ENCODE data around the gene HMX3. TPM values are rescaled to one million over a fixed set of nuclear protein-coding genes. Genes with fewer than 3 reads are reported as not detected.

HMX3 gene
- not detected for total RNA-seq
- polyA plus RNA-seq (ENCODE audit: insufficient read depth in 1 of 8, insufficient read length in 8 of 8, low replicate concordance in 1 of 8): not detected
- long read RNA-seq, donor 1: 0 reads
- long read RNA-seq, donor 2: 0 reads
- long read RNA-seq, donor 3: 0 reads
- long read RNA-seq, donor 4: 0 reads
- long read RNA-seq, donor 5: 0 reads
- long read RNA-seq, donor 6: 0 reads
- long read RNA-seq, donor 7: 0 reads
- long read RNA-seq, donor 8: 0 reads
- long read RNA-seq, donor 9: 0 reads
- long read RNA-seq, donor 10: 0 reads
- long read RNA-seq, donor 11: 0 reads

- under 1% methylated on average over 73 of the region's 76 CpGs for whole genome bisulfite sequencing (ENCODE audit: insufficient coverage)
- Histone ChIP-seq H3K36me3 (ENCODE audit: control insufficient read depth, insufficient read depth, low read length) (no peaks in the 10 kb centered on the region), H3K27me3 (ENCODE audit: control insufficient read depth, insufficient read depth, low read length) (peaks cover 93% of the 10 kb centered on the region), H3K27ac (ENCODE audit: low read length) (no peak within 1 kb of the TSS), H3K9me3 (replicated peaks; ENCODE audit: control insufficient read depth, low read depth, low read length) (no peaks in the 10 kb centered on the region), H3K4me3 (ENCODE audit: low read length) (peak within 1 kb of the TSS; percentile 15), H3K4me1 (ENCODE audit: control insufficient read depth, insufficient read depth, low read length) (peaks cover 41% of the 10 kb centered on the region)
- no peak for DNase-seq
These were observed at the start of gene HMX3 for GRCh38 chr10:123135415-123136141. Gene HMX3 (plus strand): TSS chr10:123135970. CDS start chr10:123136051, 81 bp downstream.

- no peaks in the 10 kb centered on the region for H3K36me3 ChIP-seq (ENCODE audit: control insufficient read depth, insufficient read depth, low read length)
- no peaks in the 10 kb centered on the region for H3K4me1 ChIP-seq (ENCODE audit: control insufficient read depth, insufficient read depth, low read length)
- no peak overlapping the region for H3K4me3 ChIP-seq (ENCODE audit: low read length)
- H3K9me3 ChIP-seq (replicated peaks; ENCODE audit: control insufficient read depth, low read depth, low read length): no peaks in the 10 kb centered on the region
- WGBS (ENCODE audit: insufficient coverage): 87% methylated on average over 6 of the region's 7 CpGs
- no peak for DNase-seq
- no peak overlapping the region for H3K27ac ChIP-seq (ENCODE audit: low read length)
- no peaks in the 10 kb centered on the region for H3K27me3 ChIP-seq (ENCODE audit: control insufficient read depth, insufficient read depth, low read length)
These were observed 49.5 kb upstream of the HMX3 start for GRCh38 chr10:123086281-123086680.

GRCh38 chr10:123087348-123087747 lies 48.4 kb upstream of the HMX3 start:
- H3K27me3 ChIP-seq (ENCODE audit: control insufficient read depth, insufficient read depth, low read length): no peaks in the 10 kb centered on the region
- no peaks in the 10 kb centered on the region for H3K9me3 ChIP-seq (replicated peaks; ENCODE audit: control insufficient read depth, low read depth, low read length)
- no peak overlapping the region for H3K4me3 ChIP-seq (ENCODE audit: low read length)
- H3K4me1 ChIP-seq (ENCODE audit: control insufficient read depth, insufficient read depth, low read length): no peaks in the 10 kb centered on the region
- WGBS (ENCODE audit: insufficient coverage): no CpG with 5 or more reads among the region's 4 CpGs
- no peak for DNase-seq
- no peaks in the 10 kb centered on the region for H3K36me3 ChIP-seq (ENCODE audit: control insufficient read depth, insufficient read depth, low read length)
- H3K27ac ChIP-seq (ENCODE audit: low read length): no peak overlapping the region

DNA sequence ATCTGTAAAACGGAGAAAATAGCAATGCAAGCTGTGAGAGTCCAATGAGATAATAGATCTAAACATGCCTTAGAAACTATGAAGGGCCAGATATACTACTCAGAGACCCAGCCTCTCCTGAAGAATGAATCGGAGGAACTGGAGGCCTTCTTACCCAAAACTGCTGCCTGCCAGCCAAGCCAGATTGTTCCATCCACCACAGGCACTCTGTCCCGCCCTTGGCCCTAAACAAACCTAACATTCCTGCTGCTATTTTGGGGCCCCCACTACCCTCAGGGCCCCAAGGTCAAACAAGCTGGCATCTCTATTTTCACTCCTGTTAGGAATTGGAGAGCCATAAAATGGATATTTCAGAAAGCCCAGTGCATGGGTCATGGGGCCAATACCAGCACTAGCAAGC lies 48.0 kb upstream of the HMX3 start:
- no peaks in the 10 kb centered on the region for H3K36me3 ChIP-seq (ENCODE audit: control insufficient read depth, insufficient read depth, low read length)
- no peak overlapping the region for H3K4me3 ChIP-seq (ENCODE audit: low read length)
- H3K9me3 ChIP-seq (replicated peaks; ENCODE audit: control insufficient read depth, low read depth, low read length): no peaks in the 10 kb centered on the region
- DNase-seq: no peak
- WGBS (ENCODE audit: insufficient coverage): 70% methylated on average over 1 of the region's 3 CpGs
- H3K27me3 ChIP-seq (ENCODE audit: control insufficient read depth, insufficient read depth, low read length): no peaks in the 10 kb centered on the region
- no peaks in the 10 kb centered on the region for H3K4me1 ChIP-seq (ENCODE audit: control insufficient read depth, insufficient read depth, low read length)
- no peak overlapping the region for H3K27ac ChIP-seq (ENCODE audit: low read length)

- H3K36me3 ChIP-seq (ENCODE audit: control insufficient read depth, insufficient read depth, low read length): no peaks in the 10 kb centered on the region
- H3K4me1 ChIP-seq (ENCODE audit: control insufficient read depth, insufficient read depth, low read length): no peaks in the 10 kb centered on the region
- WGBS (ENCODE audit: insufficient coverage): no CpG with 5 or more reads among the region's 14 CpGs
- no peaks in the 10 kb centered on the region for H3K9me3 ChIP-seq (replicated peaks; ENCODE audit: control insufficient read depth, low read depth, low read length)
- no peak overlapping the region for H3K27ac ChIP-seq (ENCODE audit: low read length)
- no peak for DNase-seq
- no peak overlapping the region for H3K4me3 ChIP-seq (ENCODE audit: low read length)
- peaks cover 4% of the 10 kb centered on the region for H3K27me3 ChIP-seq (ENCODE audit: control insufficient read depth, insufficient read depth, low read length)
These were observed 42.9 kb upstream of the HMX3 start for GRCh38 chr10:123092635-123093414.

GRCh38 chr10:123093489-123093888 lies 42.3 kb upstream of the HMX3 start:
- H3K9me3 ChIP-seq (replicated peaks; ENCODE audit: control insufficient read depth, low read depth, low read length): no peaks in the 10 kb centered on the region
- WGBS (ENCODE audit: insufficient coverage): 60% methylated on average over 2 of the region's 4 CpGs

GRCh38 chr10:123096452-123096851 lies 39.3 kb upstream of the HMX3 start:
- Histone ChIP-seq H3K36me3 (ENCODE audit: control insufficient read depth, insufficient read depth, low read length) (no peaks in the 10 kb centered on the region), H3K27ac (ENCODE audit: low read length) (no peak overlapping the region), H3K9me3 (replicated peaks; ENCODE audit: control insufficient read depth, low read depth, low read length) (no peaks in the 10 kb centered on the region), H3K27me3 (ENCODE audit: control insufficient read depth, insufficient read depth, low read length) (peaks cover 9% of the 10 kb centered on the region), H3K4me1 (ENCODE audit: control insufficient read depth, insufficient read depth, low read length) (no peaks in the 10 kb centered on the region), H3K4me3 (ENCODE audit: low read length) (no peak overlapping the region)
- WGBS (ENCODE audit: insufficient coverage): no CpG with 5 or more reads among the region's 5 CpGs
- no peak for DNase-seq

More at GRCh38 chr10:123093489-123093888, 42.3 kb upstream of the HMX3 start:
- Histone ChIP-seq H3K4me1 (ENCODE audit: control insufficient read depth, insufficient read depth, low read length) (no peaks in the 10 kb centered on the region), H3K27me3 (ENCODE audit: control insufficient read depth, insufficient read depth, low read length) (peaks cover 7% of the 10 kb centered on the region), H3K4me3 (ENCODE audit: low read length) (no peak overlapping the region), H3K27ac (ENCODE audit: low read length) (no peak overlapping the region), H3K36me3 (ENCODE audit: control insufficient read depth, insufficient read depth, low read length) (no peaks in the 10 kb centered on the region)
- no peak for DNase-seq

DNA sequence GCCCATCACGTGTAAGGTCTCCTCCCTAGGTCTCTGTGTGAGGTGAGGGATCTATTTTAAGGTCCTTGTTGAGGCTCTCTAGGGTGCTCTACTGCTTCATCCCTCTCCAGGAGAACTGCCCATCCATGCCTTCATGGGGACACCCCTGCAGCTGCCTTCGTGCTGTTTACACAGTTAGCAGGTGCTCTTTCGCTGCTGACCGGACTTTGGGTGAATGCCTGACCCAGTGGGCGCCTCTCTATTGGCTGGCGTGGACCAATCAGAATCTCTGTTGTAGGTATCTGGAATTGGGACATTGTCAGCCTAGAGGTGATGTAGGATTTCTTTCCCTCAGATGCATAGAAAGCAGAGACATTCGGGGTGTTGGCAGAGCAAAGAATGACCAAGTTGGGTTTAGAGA lies 38.7 kb upstream of the HMX3 start:
- Histone ChIP-seq H3K36me3 (ENCODE audit: control insufficient read depth, insufficient read depth, low read length) (no peaks in the 10 kb centered on the region), H3K27ac (ENCODE audit: low read length) (no peak overlapping the region), H3K4me1 (ENCODE audit: control insufficient read depth, insufficient read depth, low read length) (no peaks in the 10 kb centered on the region), H3K9me3 (replicated peaks; ENCODE audit: control insufficient read depth, low read depth, low read length) (no peaks in the 10 kb centered on the region), H3K27me3 (ENCODE audit: control insufficient read depth, insufficient read depth, low read length) (peaks cover 9% of the 10 kb centered on the region), H3K4me3 (ENCODE audit: low read length) (no peak overlapping the region)
- DNase-seq: no peak
- 78% methylated on average over 6 of the region's 7 CpGs for WGBS (ENCODE audit: insufficient coverage)

GRCh38 chr10:123100030-123100762 lies 35.6 kb upstream of the HMX3 start:
- Histone ChIP-seq H3K27ac (ENCODE audit: low read length) (no peak overlapping the region), H3K36me3 (ENCODE audit: control insufficient read depth, insufficient read depth, low read length) (no peaks in the 10 kb centered on the region), H3K4me3 (ENCODE audit: low read length) (no peak overlapping the region), H3K4me1 (ENCODE audit: control insufficient read depth, insufficient read depth, low read length) (no peaks in the 10 kb centered on the region), H3K9me3 (replicated peaks; ENCODE audit: control insufficient read depth, low read depth, low read length) (no peaks in the 10 kb centered on the region), H3K27me3 (ENCODE audit: control insufficient read depth, insufficient read depth, low read length) (peaks cover 12% of the 10 kb centered on the region)
- no CpG with 5 or more reads among the region's 7 CpGs for WGBS (ENCODE audit: insufficient coverage)
- DNase-seq: no peak
